Ishikawa (cell line): ENCODE measurements around the gene EFNA2.

ENCODE experiments used
- CEBPB ChIP-seq: IDR thresholded peaks from 2 replicates; pipeline ENCODE4 v1.6.1; 2012
- CREB1 ChIP-seq: IDR thresholded peaks from 2 replicates; pipeline ENCODE4 v1.6.1; 2012; ENCODE audit warnings: low read depth
- EGR1 ChIP-seq: IDR thresholded peaks from 2 replicates; pipeline ENCODE4 v1.6.1; 2012
- EP300 ChIP-seq: IDR thresholded peaks from 2 replicates; pipeline ENCODE4 v1.6.1; 2012; ENCODE audit warnings: borderline replicate concordance
- FOXM1 ChIP-seq: IDR thresholded peaks from 2 replicates; pipeline ENCODE4 v1.6.1; 2012; ENCODE audit warnings: low read depth, borderline replicate concordance
- MAX ChIP-seq: IDR thresholded peaks from 2 replicates; pipeline ENCODE4 v1.6.1; 2012
- NFIC ChIP-seq: IDR thresholded peaks from 2 replicates; pipeline ENCODE4 v1.6.1; 2012
- RAD21 ChIP-seq: IDR thresholded peaks from 2 replicates; pipeline ENCODE4 v1.6.1; 2012; ENCODE audit warnings: low read depth
- REST ChIP-seq: IDR thresholded peaks from 2 replicates; pipeline ENCODE4 v1.6.1; 2012; ENCODE audit warnings: low read depth, mild to moderate bottlenecking
- TAF1 ChIP-seq: IDR thresholded peaks from 2 replicates; pipeline ENCODE4 v1.6.1; 2012; ENCODE audit warnings: low read depth, mild to moderate bottlenecking
- TCF12 ChIP-seq: IDR thresholded peaks from 2 replicates; pipeline ENCODE4 v1.6.1; 2012; ENCODE audit warnings: low read depth
- TEAD4 ChIP-seq: IDR thresholded peaks from 2 replicates; pipeline ENCODE4 v1.6.1; 2012
- USF1 ChIP-seq: IDR thresholded peaks from 2 replicates; pipeline ENCODE4 v1.6.1; 2012
- YY1 ChIP-seq: IDR thresholded peaks from 2 replicates; pipeline ENCODE4 v1.6.1; 2012; ENCODE audit warnings: low read depth
- ZBTB7A ChIP-seq: IDR thresholded peaks from 2 replicates; pipeline ENCODE4 v1.6.1; 2012; ENCODE audit warnings: low read depth

Gene EFNA2

GRCh38 chr19:1252221-1252820 lies 33.4 kb upstream of the EFNA2 start:
- TF ChIP-seq YY1 = peak; percentile 24; the same call in 1 of the 2 replicates
- no peak for TF ChIP-seq RAD21
- TF ChIP-seq FOXM1 = peak; percentile 52; the same call in 1 of the 2 replicates
- TF ChIP-seq EP300 = peak; percentile 87
- TF ChIP-seq TEAD4 = peak; percentile 72; the same call in 1 of the 2 replicates
- TF ChIP-seq MAX = peak; percentile 30; the same call in 1 of the 2 replicates
- peak; percentile 71 for TF ChIP-seq NFIC
- no peak; the same call in 1 of the 2 replicates for TF ChIP-seq USF1
- TF ChIP-seq TCF12 = peak; percentile 91
- TF ChIP-seq CEBPB = peak; percentile 51; the same call in 1 of the 2 replicates

- TF ChIP-seq TCF12 = peak; percentile 61
- no peak for TF ChIP-seq TEAD4
- TF ChIP-seq ZBTB7A = peak; percentile 95
- no peak for TF ChIP-seq TAF1
- no peak for TF ChIP-seq USF1
- TF ChIP-seq EP300 = 0 out of 2 replicates have a peak, but pooled peaks have one; percentile 19
- peak; percentile 81 for TF ChIP-seq NFIC
- TF ChIP-seq RAD21 = no peak
- TF ChIP-seq FOXM1 = peak; percentile 27; the same call in 1 of the 2 replicates
- TF ChIP-seq CEBPB = no peak
- peak; percentile 26 for TF ChIP-seq MAX
- TF ChIP-seq EGR1 = 0 out of 2 replicates have a peak, but pooled peaks have one; percentile 0
- no peak for TF ChIP-seq CREB1
- TF ChIP-seq REST = no peak
- peak; percentile 18; the same call in 1 of the 2 replicates for TF ChIP-seq YY1
Observed at GRCh38 chr19:1252821-1253513, 32.7 kb upstream of the EFNA2 start.

GRCh38 chr19:1253514-1254080 lies 32.1 kb upstream of the EFNA2 start:
- no peak for TF ChIP-seq EP300

- TF ChIP-seq FOXM1 = no peak
- no peak for TF ChIP-seq REST
- no peak for TF ChIP-seq MAX
- no peak for TF ChIP-seq EGR1
- no peak for TF ChIP-seq TCF12
- no peak for TF ChIP-seq TAF1
- no peak for TF ChIP-seq RAD21
Observed at GRCh38 chr19:1254081-1254527, 31.6 kb upstream of the EFNA2 start.

GRCh38 chr19:1254530-1255185 lies 31.0 kb upstream of the EFNA2 start:
- TF ChIP-seq TAF1 (no peak), MAX (no peak), CEBPB (no peak), NFIC (no peak), RAD21 (no peak), EP300 (no peak), USF1 (no peak), TCF12 (no peak)
